H1 (cell line): ENCODE data around the gene TTLL9. TPM values are rescaled to one million over a fixed set of nuclear protein-coding genes. Genes with fewer than 3 reads are reported as not detected.
A peak's percentile ranks its signal among the peaks of the same experiment; 100 is the strongest.

Experiments used
- CTCF ChIA-PET: fragments of 300-600 bp; sonication (Branson Sonifier 250); formaldehyde crosslinking; loops from one replicate; lab custom pipeline; 2021; ENCODE audit not compliant: partially characterized antibody; lab: Charles Lee
- POLR2A ChIA-PET: fragments of 300-600 bp; sonication (Branson Sonifier 250); formaldehyde crosslinking; loops from one replicate; lab custom pipeline; 2021; ENCODE audit warnings: inconsistent platforms; ENCODE audit not compliant: partially characterized antibody; lab: Charles Lee
- DNase-seq, 2 experiments: peaks; one replicate each; pipeline versions ENCODE4 v3.0.0 to v3.0.0-alpha.2; 2010 to 2022; ENCODE audit warnings: low spot score in 2 of 2, low read depth in 1 of 2, mixed read lengths in 1 of 2
- FAIRE-seq: peaks from 2 replicates; lab custom pipeline; 2011; peaks lifted over from hg19 to GRCh38; lab: Jason Lieb, UNC
- H2AFZ ChIP-seq: 2 replicates; pipeline ENCODE4 v1.8.1; 2012; ENCODE audit warnings: low read length, inconsistent platforms
- H2AK5ac ChIP-seq: 2 replicates; pipeline ENCODE4 v1.6.1; 2013; ENCODE audit warnings: low read depth, low read length
- H2BK120ac ChIP-seq: replicated peaks from 2 replicates; pipeline ENCODE3; 2013; ENCODE audit warnings: low read depth, low read length, inconsistent platforms
- H2BK12ac ChIP-seq: 2 replicates; pipeline ENCODE4 v1.6.1; 2013; ENCODE audit warnings: low read depth, low read length
- H2BK15ac ChIP-seq: 2 replicates; pipeline ENCODE4 v1.6.1; 2013; ENCODE audit warnings: low read length
- H2BK20ac ChIP-seq: 2 replicates; pipeline ENCODE4 v1.6.1; 2013; ENCODE audit warnings: low read length
- H2BK5ac ChIP-seq: 2 replicates; pipeline ENCODE4 v1.6.1; 2013; ENCODE audit warnings: low read depth, low read length
- H3K14ac ChIP-seq: 2 replicates; pipeline ENCODE4 v1.6.1; 2013; ENCODE audit warnings: inconsistent platforms; ENCODE audit not compliant: insufficient read length
- H3K18ac ChIP-seq: 2 replicates; pipeline ENCODE4 v1.6.1; 2013; ENCODE audit warnings: low read length; ENCODE audit errors: extremely low read depth
- H3K23ac ChIP-seq: 2 replicates; pipeline ENCODE4 v1.6.1; 2013; ENCODE audit warnings: inconsistent platforms; ENCODE audit not compliant: insufficient read length
- H3K23me2 ChIP-seq: 2 replicates; pipeline ENCODE4 v1.6.1; 2013; ENCODE audit warnings: low read depth, low read length
- H3K27ac ChIP-seq: 2 replicates; pipeline ENCODE4 v1.6.1; 2011; ENCODE audit warnings: low read depth, low read length, inconsistent platforms
- H3K27me3 ChIP-seq, 4 experiments: replicated peaks in 1 of 4; 1 replicate in 1 of 4; 2 replicates in 3 of 4; pipeline versions ENCODE4 v1.6.1 to v1.8.1; 2011 to 2013; ENCODE audit warnings: low read length in 3 of 4, mild to moderate bottlenecking in 3 of 4, inconsistent platforms in 2 of 4, mixed read lengths in 2 of 4, moderate library complexity in 1 of 4; ENCODE audit not compliant: control insufficient read depth in 3 of 4, insufficient read depth in 3 of 4; ENCODE audit errors: extremely low read depth in 1 of 4
- H3K36me3 ChIP-seq, 4 experiments: 2 replicates each; pipeline versions ENCODE4 v1.6.1 to v1.8.1; 2011 to 2013; ENCODE audit warnings: mild to moderate bottlenecking in 4 of 4, low read length in 3 of 4, moderate library complexity in 2 of 4, control low read depth in 1 of 4, inconsistent platforms in 1 of 4; ENCODE audit not compliant: insufficient read depth in 4 of 4, control insufficient read depth in 2 of 4
- H3K4ac ChIP-seq: replicated peaks from 2 replicates; pipeline ENCODE3; 2013; ENCODE audit warnings: low read length, low read depth, mixed read lengths, inconsistent platforms; ENCODE audit not compliant: insufficient read length
- H3K4me1 ChIP-seq, 4 experiments: replicated peaks in 1 of 4; 1 replicate in 1 of 4; 2 replicates in 3 of 4; pipeline versions ENCODE4 v1.6.1 to v1.8.1; 2011 to 2013; ENCODE audit warnings: low read length in 3 of 4, inconsistent platforms in 2 of 4, mixed read lengths in 1 of 4; ENCODE audit not compliant: insufficient read depth in 4 of 4, control insufficient read depth in 3 of 4
- H3K4me2 ChIP-seq, 2 experiments: 2 replicates each; pipeline versions ENCODE4 v1.6.1 to v1.8.1; 2011 to 2013; ENCODE audit warnings: low read depth in 2 of 2, low read length in 2 of 2, control low read depth in 1 of 2, inconsistent platforms in 1 of 2, mild to moderate bottlenecking in 1 of 2; ENCODE audit not compliant: insufficient read depth in 1 of 2
- H3K4me3 ChIP-seq, 4 experiments: fragments of 200-600, 300-600 bp in 1 of 4; sonication (generic), shearing (Covaris generic), sonication (Bioruptor Twin) in 1 of 4; 2 replicates each; pipeline versions ENCODE4 v1.5.1 to v1.8.1; 2011 to 2016; ENCODE audit warnings: low read length in 4 of 4, low read depth in 3 of 4, control low read depth in 2 of 4, inconsistent platforms in 2 of 4, mild to moderate bottlenecking in 2 of 4, mixed read lengths in 1 of 4, moderate library complexity in 1 of 4; ENCODE audit not compliant: insufficient read depth in 2 of 4; ENCODE audit errors: extremely low read depth in 1 of 4
- H3K56ac ChIP-seq: replicated peaks from 2 replicates; pipeline ENCODE3; 2013; ENCODE audit warnings: low read depth, mild to moderate bottlenecking, mixed read lengths, low read length, inconsistent platforms; ENCODE audit not compliant: insufficient read length
- H3K79me1 ChIP-seq: 2 replicates; pipeline ENCODE4 v1.6.1; 2013; ENCODE audit warnings: low read depth, low read length, control low read depth
- H3K79me2 ChIP-seq, 2 experiments: 2 replicates each; pipeline versions ENCODE4 v1.6.1 to v1.8.1; 2012 to 2013; ENCODE audit warnings: low read length in 2 of 2, mild to moderate bottlenecking in 2 of 2, inconsistent platforms in 1 of 2; ENCODE audit not compliant: insufficient read depth in 2 of 2, control insufficient read depth in 1 of 2
- H3K9ac ChIP-seq, 4 experiments: replicated peaks in 1 of 4; 1 replicate in 1 of 4; 2 replicates in 3 of 4; pipeline versions ENCODE4 v1.6.1 to v1.8.1; 2011 to 2013; ENCODE audit warnings: low read depth in 3 of 4, low read length in 3 of 4, control low read depth in 2 of 4, mild to moderate bottlenecking in 2 of 4, moderate library complexity in 2 of 4, inconsistent platforms in 1 of 4; ENCODE audit errors: extremely low read depth in 1 of 4
- H3K9me3 ChIP-seq, 2 experiments: 2 replicates each; pipeline versions ENCODE4 v1.6.1 to v1.8.1; 2012 to 2013; ENCODE audit warnings: mild to moderate bottlenecking in 2 of 2, moderate library complexity in 2 of 2, control low read depth in 1 of 2, inconsistent platforms in 1 of 2, low read depth in 1 of 2, low read length in 1 of 2, mixed read lengths in 1 of 2; ENCODE audit not compliant: insufficient read depth in 2 of 2
- H4K20me1 ChIP-seq, 2 experiments: replicated peaks in 1 of 2; 2 replicates each; pipeline versions ENCODE3 to v1.8.1; 2011 to 2013; ENCODE audit warnings: inconsistent platforms in 2 of 2, low read length in 2 of 2, mild to moderate bottlenecking in 1 of 2; ENCODE audit not compliant: insufficient read depth in 2 of 2, control insufficient read depth in 1 of 2
- H4K5ac ChIP-seq: 2 replicates; pipeline ENCODE4 v1.6.1; 2013; ENCODE audit warnings: low read length, low read depth, mixed read lengths, inconsistent platforms; ENCODE audit not compliant: insufficient read length
- H4K8ac ChIP-seq: 2 replicates; pipeline ENCODE4 v1.8.0; 2013; ENCODE audit warnings: mild to moderate bottlenecking, moderate library complexity, low read length, inconsistent platforms; ENCODE audit not compliant: insufficient read depth; ENCODE audit errors: extremely low read depth
- H4K91ac ChIP-seq: replicated peaks from 2 replicates; pipeline ENCODE3; 2013; ENCODE audit warnings: low read length, mixed read lengths, inconsistent platforms; ENCODE audit not compliant: insufficient read length
- ATF2 ChIP-seq: IDR thresholded peaks from 2 replicates; pipeline ENCODE4 v1.6.1; 2012; ENCODE audit warnings: low read length, inconsistent platforms
- CEBPB ChIP-seq: IDR thresholded peaks from 2 replicates; pipeline ENCODE4 v1.6.1; 2012; ENCODE audit warnings: low read depth, low read length
- CTCF ChIP-seq, 3 experiments: IDR thresholded peaks; 1 replicate in 2 of 3; 2 replicates in 1 of 3; pipeline versions ENCODE4 v1.5.1 to v1.6.1; 2011; ENCODE audit warnings: low read length in 3 of 3, mild to moderate bottlenecking in 3 of 3, inconsistent platforms in 2 of 3, low read depth in 1 of 3, moderate library complexity in 1 of 3; ENCODE audit not compliant: insufficient read depth in 1 of 3; ENCODE audit errors: control extremely low read depth in 1 of 3
- EZH2 ChIP-seq: fragments of 200-600 bp; sonication (generic); IDR thresholded peaks from 2 replicates; pipeline ENCODE4 v1.7.1; 2012; ENCODE audit warnings: low read depth, mild to moderate bottlenecking, moderate library complexity, low read length, inconsistent platforms; ENCODE audit not compliant: severe bottlenecking
- HDAC2 ChIP-seq, 2 experiments: fragments of 300-600 bp in 1 of 2; sonication (generic) in 1 of 2; IDR thresholded peaks; 2 replicates each; pipeline ENCODE4 v1.6.1; 2011 to 2012; ENCODE audit warnings: low read depth in 2 of 2, low read length in 2 of 2, mild to moderate bottlenecking in 2 of 2, moderate library complexity in 2 of 2, borderline replicate concordance in 1 of 2, inconsistent platforms in 1 of 2
- KDM1A ChIP-seq: fragments of 200-600, 300-600 bp; sonication (generic); IDR thresholded peaks from 2 replicates; pipeline ENCODE4 v1.7.1; 2016; ENCODE audit warnings: mild to moderate bottlenecking, low read length, borderline replicate concordance
- MAX ChIP-seq: IDR thresholded peaks from 2 replicates; pipeline ENCODE4 v1.6.1; 2012; ENCODE audit warnings: inconsistent platforms
- WGBS, 2 experiments: shearing (Covaris generic) in 1 of 2; methylation state at CpG; one replicate each; pipeline versions ENCODE4 v1.1.6 to v1.1.7; 2013 to 2015; ENCODE audit warnings: low lambda C conversion rate in 2 of 2, mixed read lengths in 2 of 2, inconsistent platforms in 1 of 2, low coverage in 1 of 2, missing lambda C conversion rate in 1 of 2; ENCODE audit not compliant: insufficient replicate concordance in 2 of 2, insufficient coverage in 1 of 2, insufficient read length in 1 of 2; ENCODE audit errors: extremely low coverage in 1 of 2, missing lambda C conversion rate in 1 of 2; 5-methylcytosine and 5-hydroxymethylcytosine counted together
- polyA plus RNA-seq, 7 experiments: library from polyadenylated mRNA; depleted of rRNA in 3 of 7; stranded (reverse) in 5 of 7; unstranded in 2 of 7; fragments of >200 nt in 5 of 7; fragments of 200-250 nt in 2 of 7; gene quantifications; 1 replicate in 5 of 7; 2 replicates in 1 of 7; 4 replicates in 1 of 7; pipeline versions ENCODE4 v1.2.1 to v1.2.3, GENCODE V29; 2011 to 2013; ENCODE audit warnings: missing spikeins in 2 of 7, mixed read lengths in 2 of 7
- total RNA-seq: library from RNA; stranded (reverse); fragmentation: NEBNext Ultra II Directional; extraction: Animal tissue kit (Norgen Biotek cat#: 25700); gene quantifications from 2 replicates; pipeline ENCODE4 v1.2.1, GENCODE V29; 2021

The TTLL9 gene
- total and polyA plus RNA-seq, 2 of the 8 experiments (the other 6 are each of a cell fraction or from before 2014, with no cell fraction given): 0.06 TPM; not detected in 1

- Histone ChIP-seq H4K91ac (no peak overlapping the region), H3K9me3 (no peaks in the 10 kb centered on the region), H3K9ac (no peak overlapping the region; a peak in 1 of 7 replicates), H3K18ac (peak overlapping the region; percentile 1), H4K8ac (no peak overlapping the region), H4K5ac (no peak overlapping the region), H3K14ac (no peak overlapping the region), H3K4ac (no peak overlapping the region), H2AFZ (no peak overlapping the region), H3K4me3 (peak overlapping the region in 2 of 4 experiments; percentile 10 to 41; a peak in 3 of 8 replicates)
- WGBS, 2 experiments: 84% methylated on average over 2 of the region's 2 CpGs; no CpG with 5 or more reads in 1 of the 2 experiments
- DNase-seq: no peak
- POLR2A ChIA-PET: interaction anchor here (0.8 to 2.3 kb wide), 5 partner anchors 14 to 151 kb away, joined by 3 to 8 read pairs (median 3); no protein-coding TSS in a partner anchor
- TF ChIP-seq ATF2 (no peak), EZH2 (no peak), CTCF (IDR thresholded peaks at IDR 0.05; ENCODE audit: control extremely low read depth in 1 of 3, insufficient read depth in 1 of 3, low read depth in 1 of 3, low read length in 3 of 3) (no peak), HDAC2 (IDR thresholded peaks at IDR 0.05; ENCODE audit: borderline replicate concordance in 1 of 2, low read depth in 2 of 2, low read length in 2 of 2) (0 out of 4 replicates have a peak, but pooled peaks of 1 of the 2 experiments have one; percentile 68), KDM1A (peak; percentile 37; the same call in 1 of the 2 replicates), CEBPB (no peak), MAX (no peak)
- TF ChIP-seq, all 59 proteins: peak for 2
- CTCF ChIA-PET: interaction anchor here (1.0 to 4.5 kb wide), 5 partner anchors 15 to 128 kb away, joined by 4 to 20 read pairs (median 4); no protein-coding TSS in a partner anchor
- Histone ChIP-seq H3K23ac (no peak overlapping the region), H2BK12ac (0 out of 2 replicates have a peak overlapping the region, but pooled peaks have one; percentile 35), H3K79me1 (no peaks in the 10 kb centered on the region), H4K20me1 (peaks cover 0 to under 1% of the 10 kb centered on the region in 2 experiments), H3K23me2 (peaks cover 4% of the 10 kb centered on the region; the same call in 1 of the 2 replicates), H2BK120ac (peak overlapping the region; percentile 4), H3K4me1 (peaks cover 5 to 14% (median 10%) of the 10 kb centered on the region in 4 experiments), H2BK20ac (no peak overlapping the region), H2AK5ac (no peak overlapping the region), H2BK15ac (no peak overlapping the region), H3K36me3 (no peaks in the 10 kb centered on the region), H3K4me2 (peak overlapping the region; percentile 70; a peak in 3 of 4 replicates), H3K27me3 (peaks cover 0 to under 1% (median 0%) of the 10 kb centered on the region in 4 experiments; a peak in 2 of 7 replicates), H3K56ac (no peak overlapping the region), H2BK5ac (no peak overlapping the region), H3K27ac (no peak overlapping the region), H3K79me2 (no peaks in the 10 kb centered on the region)
- FAIRE-seq: no peak
Measured at GRCh38 chr20:31974296-31974695, 103.9 kb downstream of the TTLL9 start.
